A673 (cell line): ENCODE data around the gene XAB2.

Experiments used
- EZH2 ChIP-seq: fragments of 200-600 bp; sonication (generic); IDR thresholded peaks from 2 replicates; pipeline ENCODE4 v1.6.1; 2017; ENCODE audit warnings: borderline replicate concordance, low read depth, mild to moderate bottlenecking, mixed read lengths, antibody characterized with exemption, low read length; ENCODE audit not compliant: poor library complexity, severe bottlenecking
- TF ChIP-seq, protein P1 (sequence below): fragments of 300-800, 200-600 bp; sonication (generic); conservative IDR thresholded peaks from 2 replicates; pipeline ENCODE4 v1.5.1; 2017; ENCODE audit warnings: low read depth, mild to moderate bottlenecking, antibody characterized with exemption, low read length, moderate library complexity, mixed read lengths

DNA sequence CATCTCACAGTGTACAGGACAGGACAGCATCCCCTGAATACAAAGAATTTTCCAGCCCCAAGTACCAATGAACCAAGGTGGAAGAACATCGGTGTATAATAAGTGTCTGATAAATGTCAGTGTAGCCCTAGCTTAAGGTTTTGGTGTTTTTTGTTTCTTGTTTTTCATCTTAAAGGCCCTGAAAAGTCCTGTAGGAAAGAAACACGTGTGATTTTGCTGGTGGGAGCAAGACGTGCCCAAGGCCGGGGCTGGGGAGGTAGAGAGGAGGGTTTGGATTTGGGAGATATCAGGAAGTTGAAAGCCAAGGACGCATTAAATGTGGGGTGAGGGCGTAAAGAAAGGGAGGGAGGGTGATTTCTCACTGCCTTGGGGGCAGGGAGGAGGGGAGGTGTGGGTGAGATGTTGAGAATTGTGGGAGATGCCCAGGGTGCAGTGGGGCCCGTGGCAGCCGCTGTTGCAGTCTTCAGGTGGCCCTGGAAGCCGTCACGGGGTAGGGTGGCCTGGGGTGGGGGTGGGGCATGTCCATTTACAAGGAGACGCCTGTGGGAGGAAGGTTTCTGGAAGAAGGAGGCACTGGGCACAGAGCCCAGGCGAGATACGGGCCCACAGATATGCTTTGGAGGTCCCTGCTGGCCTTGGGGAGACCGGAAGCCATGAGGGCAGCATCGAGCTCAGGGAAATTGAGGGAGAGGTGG, 27.0 kb downstream of the XAB2 start:
- TF ChIP-seq, protein P1, sequence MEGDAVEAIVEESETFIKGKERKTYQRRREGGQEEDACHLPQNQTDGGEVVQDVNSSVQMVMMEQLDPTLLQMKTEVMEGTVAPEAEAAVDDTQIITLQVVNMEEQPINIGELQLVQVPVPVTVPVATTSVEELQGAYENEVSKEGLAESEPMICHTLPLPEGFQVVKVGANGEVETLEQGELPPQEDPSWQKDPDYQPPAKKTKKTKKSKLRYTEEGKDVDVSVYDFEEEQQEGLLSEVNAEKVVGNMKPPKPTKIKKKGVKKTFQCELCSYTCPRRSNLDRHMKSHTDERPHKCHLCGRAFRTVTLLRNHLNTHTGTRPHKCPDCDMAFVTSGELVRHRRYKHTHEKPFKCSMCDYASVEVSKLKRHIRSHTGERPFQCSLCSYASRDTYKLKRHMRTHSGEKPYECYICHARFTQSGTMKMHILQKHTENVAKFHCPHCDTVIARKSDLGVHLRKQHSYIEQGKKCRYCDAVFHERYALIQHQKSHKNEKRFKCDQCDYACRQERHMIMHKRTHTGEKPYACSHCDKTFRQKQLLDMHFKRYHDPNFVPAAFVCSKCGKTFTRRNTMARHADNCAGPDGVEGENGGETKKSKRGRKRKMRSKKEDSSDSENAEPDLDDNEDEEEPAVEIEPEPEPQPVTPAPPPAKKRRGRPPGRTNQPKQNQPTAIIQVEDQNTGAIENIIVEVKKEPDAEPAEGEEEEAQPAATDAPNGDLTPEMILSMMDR = no peak
- TF ChIP-seq EZH2 = no peak
